ENCODE measurements around the gene IFNAR2. TPM values are rescaled to one million over a fixed set of nuclear protein-coding genes. Genes with fewer than 3 reads are reported as not detected.

IFNAR2 gene
- polyA plus RNA-seq, 1 donor from 2014 or later = 57.2 TPM

Other genes with a start within 250 kb of the IFNAR2 start
- not detected for gene OLIG2, start 204.0 kb upstream of the IFNAR2 start, polyA plus RNA-seq
- gene OLIG1, start 159.8 kb upstream of the IFNAR2 start, polyA plus RNA-seq = not detected
- gene IL10RB, start 36.4 kb downstream of the IFNAR2 start, polyA plus RNA-seq = 56.6 TPM
- 93.6 TPM for gene IFNAR1, start 95.0 kb downstream of the IFNAR2 start, polyA plus RNA-seq
- gene IFNGR2, start 173.5 kb downstream of the IFNAR2 start, polyA plus RNA-seq = 131 TPM